NCI-H187 treated with DMSO at 0.1 percent for 48 hours (cell line): ENCODE data around the gene ESPNL.

Source experiments
- DNase-seq: peaks from one replicate; lab custom pipeline; 2025; lab: John Stamatoyannopoulos, UW

Gene ESPNL

DNA sequence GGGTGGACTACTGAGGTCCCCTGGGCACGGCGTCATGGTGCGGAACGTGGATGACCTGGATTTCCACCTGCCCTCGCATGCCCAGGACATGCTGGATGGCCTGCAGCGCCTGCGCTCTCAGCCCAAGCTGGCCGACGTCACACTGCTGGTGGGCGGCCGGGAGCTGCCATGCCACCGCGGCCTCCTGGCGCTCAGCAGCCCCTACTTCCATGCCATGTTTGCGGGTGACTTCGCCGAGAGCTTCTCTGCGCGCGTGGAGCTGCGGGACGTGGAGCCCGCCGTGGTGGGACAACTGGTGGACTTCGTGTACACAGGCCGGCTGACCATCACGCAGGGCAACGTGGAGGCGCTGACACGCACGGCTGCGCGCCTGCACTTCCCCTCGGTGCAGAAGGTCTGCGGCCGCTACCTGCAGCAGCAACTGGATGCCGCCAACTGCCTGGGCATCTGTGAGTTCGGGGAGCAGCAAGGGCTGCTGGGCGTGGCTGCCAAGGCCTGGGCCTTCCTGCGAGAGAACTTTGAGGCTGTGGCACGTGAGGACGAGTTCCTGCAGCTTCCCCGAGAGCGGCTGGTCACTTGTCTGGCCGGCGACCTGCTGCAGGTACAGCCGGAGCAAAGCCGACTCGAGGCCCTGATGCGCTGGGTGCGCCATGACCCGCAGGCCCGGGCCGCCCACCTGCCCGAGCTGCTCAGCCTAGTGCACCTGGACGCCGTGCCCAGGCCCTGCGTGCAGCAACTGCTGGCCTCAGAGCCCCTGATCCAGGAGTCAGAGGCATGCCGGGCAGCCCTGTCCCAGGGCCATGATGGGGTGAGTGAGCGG lies 40.8 kb downstream of the ESPNL start:
- no peak for DNase-seq

DNA sequence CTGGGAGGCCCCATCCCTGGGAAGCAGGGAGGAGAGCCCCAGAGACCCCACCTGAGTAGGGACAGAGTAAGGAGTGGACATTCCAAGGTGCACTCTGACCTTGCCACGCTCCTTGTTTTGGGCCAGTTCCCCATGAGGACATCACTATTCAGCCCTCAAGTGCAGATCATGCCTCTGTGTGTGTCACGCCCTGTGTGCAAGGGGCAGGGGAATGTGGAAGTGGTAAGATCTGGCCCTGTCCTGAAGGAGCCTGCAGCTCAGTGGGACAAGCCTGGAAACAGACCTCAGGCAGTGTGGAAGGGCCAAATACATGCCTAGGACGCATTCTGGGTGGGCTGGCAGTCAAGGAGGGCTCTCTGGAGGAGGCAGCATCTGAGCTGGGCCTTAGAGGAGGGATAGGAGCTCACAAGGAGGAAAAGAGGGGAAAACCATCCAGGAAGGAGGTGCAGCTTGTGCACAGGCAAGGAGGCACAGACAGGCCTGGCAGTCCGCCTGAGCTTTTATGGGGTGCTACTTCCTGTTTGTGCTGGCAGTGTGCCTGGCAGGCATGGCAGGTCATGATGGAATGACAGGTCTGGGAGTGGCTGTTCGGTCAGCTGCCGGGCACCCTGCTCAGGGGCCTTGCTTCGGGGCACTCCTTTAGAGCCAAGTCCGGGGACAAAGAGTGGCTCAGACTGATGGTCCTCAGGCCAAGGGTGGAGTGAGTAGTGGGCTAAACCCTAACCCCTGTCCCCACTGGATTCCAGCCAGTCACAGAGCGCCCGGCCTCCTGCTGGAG lies 41.6 kb downstream of the ESPNL start:
- DNase-seq = no peak

DNA sequence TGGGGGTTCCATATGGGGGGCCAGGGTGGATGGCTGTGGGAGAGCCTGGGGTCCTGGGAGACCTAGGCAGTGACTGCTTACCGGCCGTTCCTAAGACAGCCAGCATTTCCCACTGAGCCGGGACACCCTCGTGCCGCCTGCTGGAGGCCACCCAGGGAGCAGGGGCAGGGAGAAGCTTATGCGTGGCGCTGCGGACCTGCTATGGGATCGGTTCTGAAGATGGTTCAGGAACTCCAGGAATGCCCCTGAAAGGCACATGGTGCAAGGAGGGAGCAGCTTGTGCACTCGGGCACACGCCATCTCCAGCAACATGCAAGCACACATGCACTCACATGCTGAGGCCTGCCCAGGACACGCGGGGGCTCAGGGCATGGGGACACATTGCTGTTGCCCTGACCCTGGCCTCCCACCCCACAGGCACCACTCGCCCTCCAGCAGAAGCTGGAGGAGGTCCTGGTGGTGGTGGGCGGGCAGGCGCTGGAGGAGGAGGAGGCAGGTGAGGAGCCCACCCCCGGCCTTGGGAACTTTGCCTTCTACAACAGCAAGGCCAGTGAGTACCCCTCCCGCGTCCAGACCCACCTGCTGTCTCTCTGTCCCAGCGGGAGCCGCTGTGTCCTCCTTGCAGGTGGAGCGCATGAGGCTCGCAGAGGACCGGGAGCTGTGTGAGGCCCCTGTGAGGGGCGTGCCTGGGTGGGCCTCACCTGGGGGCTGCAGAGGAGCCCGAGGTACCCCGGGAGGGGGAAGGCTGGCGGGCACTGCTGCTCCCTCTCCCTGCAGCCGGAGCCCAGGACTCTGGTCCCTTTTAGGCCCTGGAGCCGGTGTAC lies 42.5 kb downstream of the ESPNL start:
- no peak for DNase-seq

DNA sequence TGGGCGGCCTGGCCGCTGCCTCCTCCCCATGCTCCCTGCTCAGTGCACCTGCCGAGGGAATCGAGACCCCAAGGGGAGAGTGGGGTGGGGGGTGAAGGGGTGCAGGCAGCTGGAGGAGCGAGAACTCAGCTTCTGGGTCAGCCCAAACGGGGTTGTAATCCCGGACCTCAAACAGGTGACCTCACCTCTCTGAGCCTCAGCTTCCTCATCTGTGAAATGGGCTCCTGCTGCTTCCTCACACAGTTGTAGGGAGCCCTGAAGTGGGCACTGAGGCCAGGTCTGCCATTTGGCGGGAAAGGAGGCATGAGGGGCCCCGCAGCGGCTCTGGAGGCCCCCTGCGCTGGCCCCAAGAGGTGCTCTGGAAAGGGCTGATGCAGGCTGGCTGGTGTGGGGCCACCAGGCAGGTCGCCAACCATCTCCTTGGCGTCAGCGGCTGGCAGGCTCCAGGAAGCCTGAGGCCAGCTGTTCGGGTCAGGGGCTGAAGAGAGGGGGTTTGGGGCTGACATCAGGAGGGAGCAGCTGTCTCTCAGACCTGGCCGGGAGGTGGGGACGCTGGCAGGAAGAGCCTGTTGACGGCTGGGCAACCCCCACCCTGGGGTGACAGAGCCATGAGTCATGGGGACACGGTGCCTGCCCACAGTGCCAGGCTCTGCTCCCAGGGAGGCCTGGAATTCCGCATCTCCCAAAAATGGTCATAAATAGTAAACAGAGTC lies 43.3 kb downstream of the ESPNL start:
- no peak for DNase-seq

DNA sequence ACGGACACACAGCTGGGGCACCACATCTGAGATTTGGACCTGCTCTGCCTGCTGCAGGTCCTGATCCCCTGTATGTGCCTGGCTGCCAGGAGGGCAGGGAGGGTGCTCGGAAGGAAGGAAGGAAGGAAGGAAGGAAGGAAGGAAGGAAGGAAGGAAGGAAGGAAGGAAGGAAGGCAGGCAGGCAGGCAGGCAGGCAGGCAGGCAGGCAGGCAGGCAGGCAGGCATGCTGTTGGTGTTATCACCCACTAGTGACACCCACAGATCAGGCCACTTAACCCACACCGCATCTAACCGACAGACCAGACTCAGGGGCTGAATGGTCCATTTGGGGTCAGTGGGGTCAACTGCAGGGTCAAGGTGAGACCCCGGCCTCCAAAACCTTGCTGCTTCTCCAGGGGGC lies 44.1 kb downstream of the ESPNL start:
- DNase-seq = no peak

DNA sequence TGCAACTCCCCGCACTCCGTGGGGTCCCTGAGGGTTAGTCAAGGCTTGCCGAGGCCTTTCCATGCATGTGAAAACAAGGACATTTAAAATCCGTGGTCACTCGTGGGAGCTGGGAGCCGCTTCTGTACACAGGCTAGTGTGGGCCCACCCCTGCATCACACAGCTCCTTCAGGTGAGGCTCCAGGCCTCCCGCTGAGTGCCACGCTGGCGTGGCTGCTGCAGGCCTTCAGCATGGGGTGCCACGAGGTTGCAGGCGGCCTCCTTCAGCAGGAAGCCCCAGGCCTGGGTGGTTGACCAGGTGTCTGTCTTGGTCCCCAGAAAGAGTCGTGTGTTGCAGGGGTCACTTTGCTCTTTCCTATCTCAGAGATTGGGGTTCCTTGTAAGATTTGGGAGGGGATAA lies 44.9 kb downstream of the ESPNL start:
- no peak for DNase-seq

DNA sequence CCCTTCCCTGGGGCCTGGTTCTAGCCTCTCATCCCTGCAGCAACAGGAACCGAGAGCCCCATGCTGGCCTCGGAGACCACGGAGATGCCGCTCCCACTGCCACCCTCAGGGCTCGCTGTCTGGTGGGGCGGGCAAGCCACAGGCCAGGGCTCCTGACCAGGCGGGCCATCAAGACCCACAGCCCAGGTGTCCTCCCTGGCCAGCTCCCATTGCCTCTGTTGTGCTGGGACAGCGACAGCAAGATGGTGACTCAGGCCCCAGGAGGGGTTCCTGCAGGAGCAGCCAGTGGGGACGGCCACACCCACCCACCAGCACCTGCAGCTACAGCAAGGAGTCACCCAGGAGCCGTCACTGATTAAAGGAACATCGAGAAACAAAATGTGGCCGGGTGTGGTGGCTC lies 45.7 kb downstream of the ESPNL start:
- no peak for DNase-seq

DNA sequence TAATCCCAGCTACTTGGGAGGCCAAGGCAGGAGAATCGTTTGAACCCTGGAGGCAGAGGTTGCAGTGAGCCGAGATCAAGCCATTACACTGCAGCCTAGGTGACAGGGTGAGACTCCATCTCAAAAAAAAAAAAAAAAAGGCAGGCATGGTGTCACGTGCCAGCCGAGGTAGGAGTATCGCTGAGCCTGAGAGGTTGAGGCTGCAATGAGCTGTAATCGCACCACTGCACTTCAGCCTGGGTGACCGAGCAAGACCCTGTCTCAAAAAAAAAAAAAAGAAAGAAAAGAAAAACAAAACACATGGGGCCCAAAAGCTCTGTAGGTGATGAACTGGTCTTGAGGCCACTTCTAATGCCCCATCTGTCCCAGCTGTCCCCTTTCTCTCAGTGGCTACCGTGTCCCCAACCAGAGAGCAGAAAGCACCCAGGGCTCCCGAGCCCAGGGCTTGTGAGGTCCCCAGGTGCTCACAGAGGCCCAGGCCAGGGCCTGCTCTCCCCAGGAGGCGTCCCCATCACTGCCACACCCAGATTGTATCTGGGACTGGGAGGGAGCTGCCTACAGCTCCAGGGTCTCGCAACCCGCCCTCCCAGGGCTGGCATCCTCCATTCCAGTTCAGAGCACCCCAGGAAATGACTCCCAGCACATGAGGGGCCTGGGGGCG lies 46.9 kb downstream of the ESPNL start:
- no peak for DNase-seq

DNA sequence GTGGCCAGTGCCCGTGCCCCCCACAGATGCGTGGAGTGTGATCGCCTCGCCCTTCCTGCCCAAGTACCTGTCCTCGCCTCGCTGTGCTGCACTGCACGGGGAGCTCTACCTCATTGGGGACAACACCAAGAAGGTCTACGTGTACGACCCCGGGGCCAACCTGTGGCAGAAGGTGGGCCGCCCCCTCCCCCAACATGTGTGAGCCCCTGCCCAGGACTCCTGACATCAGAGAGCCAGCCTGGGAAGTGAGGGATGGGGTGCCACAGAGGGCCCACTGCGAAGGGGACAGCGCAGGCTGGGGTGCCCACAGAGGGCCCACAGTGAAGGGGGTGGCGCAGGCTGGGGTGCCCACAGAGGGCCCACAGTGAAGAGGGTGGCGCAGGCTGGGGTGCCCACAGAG lies 48.8 kb downstream of the ESPNL start:
- no peak for DNase-seq

DNA sequence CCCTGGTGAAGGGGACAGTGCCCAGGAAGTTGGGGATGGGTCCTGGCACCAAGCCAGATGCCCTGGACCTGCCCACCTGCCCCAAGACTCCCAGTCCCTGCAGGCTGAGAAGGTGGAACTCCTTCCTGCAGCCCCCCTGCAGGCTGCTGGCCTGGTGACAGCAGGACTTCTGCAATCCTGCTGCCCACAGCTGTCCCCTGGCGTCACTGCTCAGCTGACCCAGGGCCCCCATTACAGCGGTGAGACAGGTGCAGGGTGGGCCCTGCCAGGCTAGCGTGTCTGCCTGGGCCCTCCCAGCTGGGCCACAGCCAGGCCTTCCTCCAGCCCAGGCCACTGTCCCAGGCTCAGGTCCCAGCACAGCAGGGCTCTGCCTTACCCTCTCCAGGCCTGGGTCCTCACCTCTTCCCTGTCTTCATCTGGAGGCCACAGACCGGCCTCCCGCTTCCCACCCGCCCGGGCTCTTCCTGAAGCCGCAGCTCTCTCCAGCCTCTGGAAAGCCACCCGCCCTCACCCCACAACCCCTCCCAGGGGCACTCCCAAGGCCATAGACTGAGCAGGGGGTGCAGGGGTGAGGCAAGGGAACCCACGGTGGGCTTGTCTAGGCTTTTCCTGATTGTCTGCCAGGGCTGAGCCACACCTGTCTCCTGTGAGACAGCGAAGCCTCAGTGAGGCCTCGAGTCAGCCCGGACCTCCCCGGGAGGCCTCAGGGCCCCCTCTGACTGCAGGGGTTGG lies 49.9 kb downstream of the ESPNL start:
- DNase-seq = no peak

DNA sequence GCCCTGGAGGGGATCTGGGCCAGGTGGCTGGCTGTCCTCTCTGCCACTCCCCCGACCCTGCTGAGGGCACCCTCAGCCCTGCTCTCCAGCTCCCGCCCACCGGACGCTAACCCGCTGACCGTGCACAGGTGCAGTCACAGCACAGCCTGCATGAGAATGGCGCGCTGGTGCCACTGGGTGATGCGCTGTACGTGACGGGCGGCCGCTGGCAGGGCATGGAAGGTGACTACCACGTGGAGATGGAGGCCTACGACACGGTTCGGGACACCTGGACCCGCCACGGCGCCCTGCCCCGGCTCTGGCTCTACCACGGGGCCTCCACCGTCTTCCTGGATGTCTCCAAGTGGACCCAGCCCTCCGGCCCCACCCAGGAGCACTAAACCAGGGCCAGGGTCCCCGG lies 50.5 kb downstream of the ESPNL start:
- DNase-seq = no peak

DNA sequence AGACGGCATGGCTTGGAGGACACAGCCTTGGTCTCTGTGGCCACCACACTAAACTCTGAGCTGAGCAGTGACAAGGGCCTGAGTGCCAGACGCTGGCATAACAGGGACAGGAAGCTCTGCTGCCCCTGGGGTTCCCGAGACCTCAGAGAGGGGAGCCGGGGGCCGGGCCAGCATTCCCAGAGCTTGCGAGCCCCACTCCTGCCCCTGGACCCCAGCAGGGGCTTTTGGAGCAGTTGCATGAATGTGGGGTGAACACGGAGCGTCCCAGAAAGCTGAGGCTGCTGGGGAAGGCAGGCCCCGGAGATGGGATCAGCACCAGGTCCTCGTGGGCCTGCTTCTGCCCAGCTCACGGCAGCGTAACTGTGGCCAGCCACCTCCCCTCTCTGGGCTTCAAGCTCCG lies 51.1 kb downstream of the ESPNL start:
- no peak for DNase-seq

DNA sequence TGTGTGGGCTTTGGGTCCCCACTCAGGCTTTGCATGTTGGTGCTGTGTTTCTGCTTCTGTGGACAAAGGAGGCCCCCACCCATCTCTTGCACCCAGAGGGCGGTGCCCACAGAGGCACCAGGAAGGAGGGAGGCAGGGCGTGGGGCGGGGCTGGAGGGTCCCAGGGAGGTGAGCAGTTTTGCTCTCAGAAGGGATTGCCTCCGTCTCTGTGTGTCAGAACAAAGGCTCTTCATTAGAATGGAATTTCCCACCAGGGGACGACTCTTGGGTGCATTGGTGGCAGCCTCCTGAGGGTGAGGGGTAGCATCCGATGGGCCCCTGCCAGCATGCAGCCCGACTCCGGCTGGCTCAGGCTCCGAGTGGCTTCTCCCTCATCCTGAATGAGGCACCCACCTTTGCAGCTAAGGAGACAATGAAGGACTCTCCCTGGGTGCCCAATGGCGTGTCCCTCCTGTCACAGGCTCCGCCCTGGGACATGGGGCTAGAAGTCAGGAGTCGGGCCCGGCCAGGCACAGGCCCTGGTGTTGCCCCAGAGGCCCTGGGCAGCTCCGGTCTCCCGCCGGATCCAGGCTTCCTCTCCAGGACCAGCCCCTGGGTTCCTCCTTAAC lies 51.6 kb downstream of the ESPNL start:
- no peak for DNase-seq

DNA sequence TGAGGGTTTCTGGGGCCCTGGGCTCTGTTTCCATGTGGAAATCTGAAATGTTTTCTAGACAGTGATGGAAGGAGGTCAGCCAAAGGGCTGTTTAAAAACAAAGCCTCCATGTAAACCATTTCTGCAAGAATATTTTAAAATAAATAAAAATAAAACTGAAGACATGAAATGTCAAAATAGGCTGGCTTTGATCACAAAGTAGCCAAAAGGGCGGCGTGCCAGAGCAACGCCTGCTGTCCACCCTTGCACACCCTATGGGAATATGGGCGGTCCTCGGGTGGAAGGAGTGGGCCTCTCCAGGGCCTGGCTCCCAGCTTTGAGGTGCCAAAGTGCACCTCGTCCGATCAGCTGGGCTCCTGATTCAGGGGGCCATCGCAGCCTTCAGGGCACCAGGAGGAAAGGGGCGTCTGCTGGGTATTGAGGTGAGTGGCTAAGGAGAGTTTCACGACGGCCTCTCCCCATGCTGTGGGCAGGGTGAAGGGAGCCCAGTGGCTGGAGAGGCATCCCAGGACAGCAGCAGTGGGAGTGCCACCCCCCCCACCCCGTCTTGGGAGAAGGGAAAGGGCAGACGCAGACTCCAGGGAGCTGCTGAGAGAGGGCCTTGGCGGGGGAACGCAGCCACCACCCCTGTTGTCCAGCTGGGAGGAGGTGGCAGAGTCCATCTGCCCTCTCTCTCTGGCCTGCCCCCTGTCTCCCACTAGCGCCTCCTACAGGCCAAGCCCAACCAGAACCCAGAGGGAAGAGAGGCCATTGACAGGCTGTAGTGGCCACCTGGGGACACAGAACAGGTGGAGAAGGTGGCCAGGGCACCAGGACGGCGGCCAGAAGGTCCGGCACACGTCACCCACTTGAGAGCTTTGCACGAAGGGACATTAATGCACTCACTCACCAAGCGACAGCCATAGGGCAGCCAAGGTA lies 52.9 kb downstream of the ESPNL start:
- DNase-seq = no peak

DNA sequence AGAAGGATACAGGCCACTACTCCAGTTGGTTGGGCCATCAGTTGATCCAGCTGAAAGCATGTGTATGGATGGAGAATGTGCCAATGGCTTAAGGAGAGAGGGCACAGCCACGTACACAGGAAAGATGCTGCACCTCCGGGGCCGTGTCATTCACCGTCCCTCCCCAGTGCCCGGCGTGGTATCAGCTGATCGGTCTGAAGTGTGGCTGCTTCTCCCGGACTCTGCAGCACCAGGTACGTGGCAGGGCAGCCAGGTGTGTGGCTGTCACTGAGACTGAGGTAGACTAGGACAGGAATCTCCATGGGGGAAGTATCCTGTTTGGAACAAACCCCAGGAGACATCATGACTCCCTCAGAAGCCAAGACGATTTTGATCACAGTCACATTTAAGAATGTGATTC lies 54.4 kb downstream of the ESPNL start:
- no peak for DNase-seq

DNA sequence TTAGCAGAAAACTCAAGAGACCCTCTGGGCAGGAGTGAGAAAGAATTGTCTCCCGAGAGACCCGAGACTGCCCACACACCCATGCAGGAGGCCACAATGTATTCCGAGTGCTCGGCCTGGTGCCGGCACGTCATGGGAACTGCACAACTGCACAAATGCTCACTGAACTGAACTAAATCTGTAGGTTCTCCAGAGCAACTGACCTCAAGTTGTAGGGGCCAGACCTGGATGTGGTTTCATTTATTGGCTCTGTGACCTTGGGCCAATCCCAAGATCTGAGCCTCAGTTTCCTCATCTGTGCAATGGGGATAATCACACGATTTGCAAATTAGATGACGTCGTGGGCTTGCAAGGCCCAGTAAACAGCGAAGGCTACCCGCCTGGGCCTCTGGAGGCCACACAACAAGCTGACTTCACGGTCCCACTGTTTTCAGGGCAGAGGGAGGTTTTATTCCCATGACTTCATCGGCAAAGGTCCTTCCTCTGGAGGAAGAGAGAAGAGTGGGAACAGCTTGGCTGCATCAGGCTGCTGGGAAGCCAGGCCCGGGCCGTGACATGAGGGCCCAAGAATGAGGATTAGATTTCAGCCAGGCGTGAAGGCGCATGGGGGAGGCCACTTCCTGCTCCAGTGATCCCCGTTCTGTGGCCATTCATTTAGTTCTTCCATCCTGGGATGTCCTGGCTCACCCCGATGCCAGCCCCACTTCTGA lies 55.1 kb downstream of the ESPNL start:
- DNase-seq = no peak

DNA sequence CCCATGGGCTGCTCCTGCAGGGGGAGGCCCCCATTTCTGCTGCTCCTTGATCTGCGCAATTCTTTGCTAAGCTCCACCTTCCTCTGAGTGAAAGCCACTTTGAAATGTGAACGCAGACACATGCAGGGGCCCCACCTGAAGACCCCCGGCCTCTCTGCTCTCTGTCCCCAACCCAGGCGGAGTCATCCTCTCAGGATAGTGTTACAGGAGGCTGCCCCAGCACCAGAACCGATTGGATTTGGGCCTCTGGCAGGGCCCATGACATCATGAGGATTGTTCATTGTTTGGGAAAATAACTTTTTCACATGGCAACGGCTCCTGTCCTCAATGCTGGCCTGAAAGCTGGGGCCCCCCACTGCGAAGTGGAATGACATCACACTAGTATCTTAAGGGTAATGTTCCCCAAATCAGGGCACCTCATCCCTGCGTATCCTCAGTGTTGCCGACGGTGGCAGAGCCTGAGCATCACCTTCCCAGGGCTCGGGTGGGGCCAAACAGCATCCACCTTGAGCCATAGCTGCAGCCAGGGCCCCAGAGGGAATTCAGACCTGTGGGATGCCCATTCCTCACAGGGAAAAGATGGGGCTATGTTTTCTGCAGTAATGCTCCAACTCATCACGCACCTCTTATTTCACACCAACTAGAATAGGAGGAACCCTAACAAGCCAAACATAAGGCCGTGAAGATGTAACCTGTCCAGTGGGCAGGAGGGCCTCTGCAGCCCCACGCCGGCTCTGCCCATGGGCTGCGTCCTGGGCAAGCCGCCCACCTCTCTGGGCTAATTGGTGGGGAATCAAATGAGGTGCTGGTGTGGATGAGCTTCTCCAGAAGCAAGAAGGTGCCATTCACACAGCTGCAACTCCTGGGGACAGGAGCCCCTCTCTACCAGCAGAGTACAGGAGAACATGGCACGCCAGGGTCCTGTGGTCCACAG lies 55.9 kb downstream of the ESPNL start:
- DNase-seq = no peak
